Kidney (tissue), 14 donors: Measurements from ENCODE around the gene SGCE. TPM values are rescaled to one million over a fixed set of nuclear protein-coding genes. Genes with fewer than 3 reads are reported as not detected.

Experiments used
- DNase-seq, 5 donors: peaks; one replicate each; pipeline ENCODE4 v3.0.0-alpha.2; 2013 to 2020
- FAIRE-seq: peaks from 2 replicates; lab custom pipeline; 2012; peaks lifted over from hg19 to GRCh38; lab: Jason Lieb, UNC
- H3K27ac ChIP-seq, 2 donors: one replicate each; pipeline ENCODE4 v1.7.0; 2013; ENCODE audit warnings: low read depth in 2 of 2, low read length in 2 of 2, inconsistent platforms in 1 of 2
- H3K27me3 ChIP-seq: one replicate; pipeline ENCODE4 v1.7.1; 2013; ENCODE audit warnings: low read length, inconsistent platforms; ENCODE audit not compliant: control insufficient read depth, insufficient read depth
- H3K36me3 ChIP-seq, 3 donors: one replicate each; pipeline versions ENCODE4 v1.7.0 to v1.7.1; 2013; ENCODE audit warnings: low read length in 3 of 3, control low read depth in 1 of 3, inconsistent platforms in 1 of 3; ENCODE audit not compliant: insufficient read depth in 3 of 3, control insufficient read depth in 2 of 3
- H3K4me1 ChIP-seq, 3 donors: one replicate each; pipeline versions ENCODE4 v1.7.0 to v1.7.1; 2013; ENCODE audit warnings: low read length in 3 of 3, inconsistent platforms in 1 of 3, low read depth in 1 of 3; ENCODE audit not compliant: control insufficient read depth in 2 of 3, insufficient read depth in 2 of 3
- H3K4me3 ChIP-seq, 3 donors: one replicate each; pipeline versions ENCODE4 v1.7.0 to v1.8.1; 2013; ENCODE audit warnings: low read length in 3 of 3, control low read depth in 1 of 3, inconsistent platforms in 1 of 3
- H3K9ac ChIP-seq, 3 donors: one replicate each; pipeline versions ENCODE4 v1.7.0 to v1.7.1; 2013; ENCODE audit warnings: low read length in 3 of 3, control low read depth in 1 of 3, inconsistent platforms in 1 of 3
- H3K9me3 ChIP-seq, 3 donors: one replicate each; pipeline versions ENCODE4 v1.7.0 to v1.7.1; 2013; ENCODE audit warnings: low read length in 3 of 3, control low read depth in 1 of 3, inconsistent platforms in 1 of 3; ENCODE audit not compliant: control insufficient read depth in 2 of 3, insufficient read depth in 1 of 3
- CTCF ChIP-seq: IDR thresholded peaks from 3 replicates; pipeline ENCODE4 v1.5.1; 2012; ENCODE audit warnings: mild to moderate bottlenecking, moderate library complexity, borderline replicate concordance; ENCODE audit not compliant: insufficient read depth; ENCODE audit errors: extremely low read depth
- intact Hi-C: fragments of 100-400 bp; cut with DNase I; formaldehyde crosslinking; loops from one replicate; pipeline ENCODE4 v1.11.1; 2022
- polyA plus RNA-seq: library from polyadenylated mRNA; stranded (reverse); fragments of 350-450 nt; fragmentation: Illumina TruSeq; extraction: RNeasy Lipid Tissue Mini Kit (QIAGEN cat#74804); gene quantifications from one replicate; pipeline ENCODE4 v1.2.3, GENCODE V29; 2014; ENCODE audit warnings: low read depth, low replicate concordance; ENCODE audit not compliant: insufficient read depth
- total RNA-seq: library from RNA; stranded (reverse); fragmentation: NEBNext Ultra II Directional; extraction: Animal tissue kit (Norgen Biotek cat#: 25700); gene quantifications from one replicate; pipeline ENCODE4 v1.2.1, GENCODE V29; 2021
- donor health status: control.
- donor health status: control.
- donor health status: control.
- donor health status: control.
- donor health status: control.
- donor health status: DM: yes; HTN: yes; CAD: no.
- donor health status: Normal renal cell carcinoma (clear cell type).

Gene SGCE
- total and polyA plus RNA-seq, 2 donors from 2014 or later, result 56.5 to 59.6 TPM

GRCh38 chr7:94701555-94701973 is 45.6 kb upstream of the SGCE start:
- intact Hi-C loops, result no loop called here
- TF ChIP-seq CTCF, result no peak
- DNase-seq (peak in 3 of 5 donors; percentile 39 to 92 (median 88)), FAIRE-seq (no peak)
- no peak overlapping the region for H3K4me3 ChIP-seq
- no peaks in the 10 kb centered on the region for H3K9me3 ChIP-seq
- H3K27ac ChIP-seq, result no peak overlapping the region
- H3K36me3 ChIP-seq, result no peaks in the 10 kb centered on the region
- H3K27me3 ChIP-seq, result no peaks in the 10 kb centered on the region
- peaks cover 0 to 5% (median 2%) of the 10 kb centered on the region in 3 donors for H3K4me1 ChIP-seq
- no peak overlapping the region for H3K9ac ChIP-seq

GRCh38 chr7:94700926-94701554 is 45.1 kb upstream of the SGCE start:
- Histone ChIP-seq H3K4me1 (peaks cover 0 to 5% (median 2%) of the 10 kb centered on the region in 3 donors), H3K27ac (no peak overlapping the region), H3K4me3 (no peak overlapping the region), H3K9ac (no peak overlapping the region), H3K36me3 (no peaks in the 10 kb centered on the region), H3K9me3 (no peaks in the 10 kb centered on the region), H3K27me3 (no peaks in the 10 kb centered on the region)
- FAIRE-seq (no peak), DNase-seq (no peak)
- TF ChIP-seq CTCF, result no peak
- intact Hi-C loops, result no loop called here

GRCh38 chr7:94698275-94698674 is 42.3 kb upstream of the SGCE start:
- no peak overlapping the region for H3K9ac ChIP-seq
- H3K36me3 ChIP-seq, result no peaks in the 10 kb centered on the region
- DNase-seq (peak in 2 of 5 donors; percentile 48 to 75), FAIRE-seq (peak; percentile 23)
- H3K9me3 ChIP-seq, result no peaks in the 10 kb centered on the region
- intact Hi-C loops, result no loop called here
- H3K27me3 ChIP-seq, result no peaks in the 10 kb centered on the region
- H3K4me1 ChIP-seq, result peaks cover 0 to 5% (median 2%) of the 10 kb centered on the region in 3 donors
- H3K4me3 ChIP-seq, result no peak overlapping the region
- no peak for TF ChIP-seq CTCF
- H3K27ac ChIP-seq, result no peak overlapping the region
